NCI-H128 (cell line): ENCODE data around the gene ANKRD10.

Experiments
- DNase-seq: peaks from one replicate; lab custom pipeline; 2025; ENCODE audit not compliant: unreplicated experiment; lab: John Stamatoyannopoulos, UW

ANKRD10 gene

DNA sequence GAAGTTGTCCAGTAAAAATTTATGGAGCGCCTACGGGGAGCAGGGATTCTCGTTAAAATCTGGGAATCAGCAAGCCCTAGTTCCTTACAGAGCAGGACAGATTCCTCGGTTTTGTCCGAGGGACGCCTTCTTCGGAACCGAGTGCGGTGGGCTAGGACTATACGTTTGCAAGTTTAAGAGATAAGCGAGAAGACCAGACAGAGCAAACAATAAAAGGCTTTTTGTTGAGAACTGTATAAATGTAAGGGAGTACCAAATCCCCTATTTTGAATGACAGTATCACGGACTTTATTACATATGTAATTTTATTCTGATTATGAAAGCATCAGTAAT, 971 bp upstream of the ANKRD10 start:
- no peak for DNase-seq

DNA sequence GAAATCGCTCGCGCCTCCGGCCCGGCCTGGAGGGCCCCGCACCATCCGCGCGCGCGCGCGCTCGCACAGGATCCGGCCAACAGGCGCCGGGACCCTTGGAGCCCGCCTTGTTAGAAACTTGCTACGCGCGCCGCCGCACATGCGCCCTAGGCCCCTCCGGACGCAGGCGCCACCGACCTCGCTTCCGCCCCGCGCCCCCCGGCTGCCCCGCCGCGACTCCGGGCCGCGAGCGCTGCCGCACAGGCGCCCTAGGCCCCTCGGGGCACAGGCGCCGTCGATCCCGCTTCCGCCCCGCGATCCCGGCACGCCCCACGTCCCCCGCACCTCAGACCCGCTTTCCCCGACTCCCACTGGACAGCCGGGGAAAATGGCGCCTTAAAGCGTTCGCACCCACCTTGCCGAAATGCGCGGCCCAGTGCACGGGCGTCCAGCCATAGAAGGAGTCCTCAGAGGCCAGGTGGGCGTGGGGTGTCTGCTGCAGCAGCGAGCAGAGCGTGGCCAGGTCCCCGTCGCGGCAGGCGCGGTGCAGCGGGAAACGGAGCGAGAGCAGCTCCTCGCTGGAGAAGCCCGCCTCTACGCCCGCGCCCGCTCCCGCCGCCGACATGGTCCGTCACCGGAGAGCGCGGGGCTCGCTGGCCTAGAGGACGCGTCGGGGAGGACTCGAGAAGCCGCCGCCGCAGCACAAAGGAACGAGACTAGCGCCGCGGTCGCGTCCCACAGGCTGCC, 375 bp downstream of the ANKRD10 start:
- DNase-seq, result peak; percentile 84

DNA sequence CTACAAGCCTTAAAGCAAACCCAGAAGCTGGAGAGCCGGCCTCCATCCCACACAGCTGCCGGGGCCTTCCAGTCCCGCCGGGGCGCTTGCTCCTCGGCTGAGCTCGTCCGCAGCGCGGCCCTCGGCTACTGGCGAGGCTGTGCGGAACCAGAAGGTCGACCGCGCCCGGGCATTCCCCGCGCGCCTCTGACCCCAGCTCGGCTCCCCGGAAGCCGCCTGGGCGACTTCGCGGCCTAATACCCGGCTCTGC, 863 bp downstream of the ANKRD10 start:
- no peak for DNase-seq

DNA sequence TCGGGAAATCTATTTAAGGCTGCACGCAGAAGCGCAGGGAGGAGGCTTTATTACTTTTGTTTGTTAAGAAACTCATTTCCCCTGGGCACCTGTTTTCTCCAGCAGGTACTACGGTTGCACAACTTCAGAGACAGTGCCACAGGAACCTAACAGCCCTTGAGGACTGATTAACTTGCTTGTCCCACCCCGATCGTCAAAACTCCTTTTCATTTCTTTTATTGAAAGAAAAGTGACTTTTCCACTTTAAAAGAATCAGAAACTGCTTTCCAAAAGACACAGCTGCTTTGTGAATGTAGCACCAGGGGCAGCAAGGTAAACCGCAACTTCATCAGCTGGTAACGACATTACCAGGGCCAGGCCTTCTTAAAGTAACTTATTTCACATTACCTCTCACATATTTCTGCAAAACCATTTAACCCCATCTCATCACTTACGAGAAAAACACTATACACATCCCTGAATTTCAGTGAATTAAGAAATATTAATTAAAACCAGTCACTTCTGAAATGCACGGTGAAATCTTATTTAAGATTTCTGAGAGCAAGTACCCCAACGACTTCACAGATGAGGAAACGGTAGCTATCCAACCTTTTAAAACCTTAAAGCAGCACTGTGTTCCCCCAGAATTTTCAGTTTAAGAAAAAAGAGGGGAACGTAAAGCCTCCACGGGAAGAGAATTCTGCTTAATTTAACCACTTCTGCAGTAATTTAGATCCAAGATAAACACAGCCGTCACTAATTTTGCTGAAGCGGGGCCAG, 1.4 kb downstream of the ANKRD10 start:
- no peak for DNase-seq

DNA sequence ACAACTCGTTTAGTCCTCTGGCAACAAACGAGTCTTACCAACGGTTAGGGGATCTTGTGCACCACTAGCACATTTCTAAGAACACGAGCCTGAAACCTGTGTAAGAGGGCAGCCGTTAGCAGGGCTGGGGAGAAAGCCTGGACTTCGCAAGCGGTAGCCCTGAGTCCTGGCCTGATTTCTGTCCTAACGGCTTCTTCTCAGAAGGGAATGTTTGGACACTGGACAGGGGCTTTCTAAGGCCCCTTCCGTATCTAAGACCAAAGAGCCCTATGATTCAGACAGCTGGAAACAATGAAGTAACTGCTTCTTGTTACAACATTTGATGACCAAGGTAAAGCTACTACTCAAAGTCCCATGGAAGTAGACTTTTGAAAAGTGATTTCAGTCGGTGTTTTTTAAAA, 2.2 kb downstream of the ANKRD10 start:
- DNase-seq, result no peak

DNA sequence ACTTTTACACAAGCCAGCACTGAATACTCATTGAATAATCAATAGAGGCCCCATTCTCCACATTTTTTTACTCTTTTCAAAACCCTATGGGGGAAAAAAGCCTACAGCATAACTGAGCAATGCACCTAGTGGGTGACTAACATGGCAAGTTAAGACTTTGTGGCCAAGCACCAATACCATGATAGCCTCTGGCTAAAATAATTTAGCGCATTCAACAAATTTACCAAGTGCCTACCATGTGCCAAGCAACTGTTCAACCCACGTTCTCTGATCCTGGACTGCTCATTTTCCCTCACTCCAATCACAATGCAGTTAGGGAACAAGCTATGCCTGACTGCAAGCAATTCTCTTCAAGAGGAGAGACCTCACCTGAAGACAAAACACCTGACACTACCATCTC, 3.0 kb downstream of the ANKRD10 start:
- DNase-seq, result no peak

DNA sequence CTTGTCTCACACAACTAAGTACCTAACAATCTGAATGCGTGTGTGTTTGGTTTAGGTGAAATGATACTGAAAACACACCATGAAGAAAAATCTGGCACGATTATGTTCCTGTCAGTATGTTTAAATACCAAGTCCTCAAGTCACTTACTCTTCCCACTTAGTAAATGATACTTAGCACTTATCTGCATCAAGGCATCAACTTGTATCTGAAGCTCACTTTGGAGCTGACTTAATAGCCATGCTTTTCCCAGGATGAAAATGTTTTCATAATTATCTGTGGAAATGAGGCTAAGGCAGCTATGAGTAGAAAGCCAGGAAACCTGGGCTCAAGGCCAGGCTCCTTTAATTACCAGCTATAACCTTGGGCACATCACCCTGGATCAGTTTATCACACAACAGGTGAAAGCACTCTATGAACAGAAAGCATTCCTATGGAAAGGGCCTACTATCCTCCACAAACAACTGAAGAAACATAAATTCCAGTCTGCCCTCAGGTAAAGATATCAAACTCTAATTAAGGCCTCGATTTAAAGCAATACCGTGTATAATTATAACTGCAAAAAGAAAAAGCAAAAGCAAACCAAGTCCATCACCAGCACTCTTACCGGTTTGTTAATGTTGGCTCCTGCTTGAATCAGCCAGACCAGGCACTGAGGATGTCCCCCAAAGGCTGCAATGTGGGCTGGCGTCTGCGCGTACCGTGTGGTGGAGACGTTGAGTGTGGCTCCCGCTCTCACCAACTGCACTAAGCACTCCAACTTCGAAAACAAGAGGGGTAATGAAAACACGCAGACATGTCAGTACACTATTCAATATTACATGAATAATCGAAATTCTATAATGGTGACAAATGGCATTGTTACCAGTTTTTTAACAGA, 4.6 kb downstream of the ANKRD10 start:
- no peak for DNase-seq

DNA sequence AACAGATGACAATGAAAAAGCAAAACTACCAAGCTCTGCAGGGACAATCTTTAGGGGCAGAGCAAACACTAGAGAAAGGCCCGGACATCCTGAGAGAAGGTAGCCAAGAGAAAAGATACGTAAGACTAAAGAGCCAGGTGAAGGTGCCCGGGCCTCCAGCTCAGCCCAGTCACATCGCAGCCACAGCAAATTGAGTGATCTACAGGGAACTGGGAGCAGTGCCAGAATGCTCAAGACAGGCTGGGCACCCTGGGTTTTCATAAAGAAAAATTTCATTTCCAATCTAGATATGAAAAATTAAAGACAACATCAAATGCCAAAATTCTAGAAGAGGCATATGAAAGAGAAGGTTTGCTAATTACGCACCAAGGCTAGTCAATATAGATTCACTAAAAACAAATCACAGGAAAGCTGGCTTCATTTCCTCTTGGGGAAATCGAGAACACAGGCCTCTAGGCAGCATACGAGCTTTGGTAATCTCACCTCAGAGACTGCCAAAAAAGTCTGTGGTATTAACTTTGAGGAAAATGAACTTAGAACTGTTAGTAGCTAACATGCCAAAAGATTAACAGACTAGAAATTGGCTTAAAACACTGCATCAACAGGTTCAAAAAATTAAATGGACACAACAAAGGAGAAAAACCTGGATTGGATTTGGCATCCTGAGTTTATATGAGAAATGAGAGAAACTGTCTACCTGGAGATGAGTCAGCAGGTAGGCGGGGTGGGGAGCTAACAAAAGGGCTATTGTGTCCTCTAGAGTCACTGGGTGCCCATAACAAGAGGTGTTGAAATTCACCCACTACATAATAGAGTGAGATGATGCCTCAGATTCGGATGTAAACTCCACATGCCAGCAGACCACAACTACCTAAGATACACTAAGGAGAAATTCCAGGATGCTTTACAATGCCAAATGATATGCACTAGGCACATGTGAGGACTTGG, 6.6 kb downstream of the ANKRD10 start:
- DNase-seq, result no peak

DNA sequence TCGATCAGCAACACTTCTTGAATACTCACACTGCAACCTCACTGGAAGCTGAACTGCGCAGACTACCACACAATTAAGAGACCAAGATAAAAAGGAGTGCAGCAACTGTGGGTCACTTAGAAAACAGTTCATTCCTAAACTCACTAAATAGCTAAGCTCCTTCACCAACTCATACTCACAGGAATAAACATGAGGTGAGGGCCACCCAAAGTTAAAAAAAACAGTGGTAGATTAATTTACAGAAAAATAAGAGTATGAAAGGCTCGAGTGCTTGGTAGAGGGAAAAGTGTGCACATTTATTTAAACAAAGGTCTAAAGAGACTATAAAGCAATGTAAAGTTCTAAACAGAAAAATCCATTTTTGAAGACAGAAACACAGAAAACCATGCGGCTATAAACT, 7.6 kb downstream of the ANKRD10 start:
- DNase-seq, result no peak

DNA sequence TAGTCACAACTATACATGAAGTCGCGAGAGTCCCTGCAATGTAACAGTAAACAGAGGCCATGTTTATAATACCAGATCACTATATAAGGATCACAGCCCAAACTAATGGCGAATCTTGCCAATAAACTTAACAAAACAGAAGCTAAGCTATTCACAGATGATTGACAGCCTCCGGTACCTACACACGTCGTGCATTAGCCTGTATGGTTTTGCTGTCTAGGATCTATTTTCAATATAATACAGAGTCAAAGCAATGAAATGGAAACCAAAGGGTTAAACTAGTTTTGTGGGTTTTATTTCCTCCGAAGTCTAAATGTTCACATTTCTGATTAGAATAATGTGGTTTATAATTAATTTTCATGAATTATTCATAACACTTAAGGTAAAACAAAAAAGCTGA, 10.1 kb downstream of the ANKRD10 start:
- no peak for DNase-seq

DNA sequence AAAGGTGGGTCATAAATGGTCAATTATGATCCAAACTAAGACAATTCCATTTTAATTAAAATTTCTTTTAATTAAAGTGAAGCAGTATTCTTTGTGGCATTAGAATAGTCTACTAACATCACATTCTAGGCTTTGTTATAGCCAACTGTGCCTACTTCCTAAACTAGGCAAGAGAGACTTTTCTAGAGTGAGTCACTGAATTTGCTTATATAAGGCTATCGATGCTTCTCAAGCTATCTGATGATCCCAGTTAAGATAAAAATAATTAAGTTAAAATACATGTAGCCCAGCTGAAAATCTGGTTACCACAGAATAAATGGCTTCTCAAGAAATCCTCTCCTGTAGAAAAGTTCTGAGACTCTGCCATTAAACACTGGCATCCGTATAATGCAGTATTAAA, 12.5 kb downstream of the ANKRD10 start:
- DNase-seq, result no peak

DNA sequence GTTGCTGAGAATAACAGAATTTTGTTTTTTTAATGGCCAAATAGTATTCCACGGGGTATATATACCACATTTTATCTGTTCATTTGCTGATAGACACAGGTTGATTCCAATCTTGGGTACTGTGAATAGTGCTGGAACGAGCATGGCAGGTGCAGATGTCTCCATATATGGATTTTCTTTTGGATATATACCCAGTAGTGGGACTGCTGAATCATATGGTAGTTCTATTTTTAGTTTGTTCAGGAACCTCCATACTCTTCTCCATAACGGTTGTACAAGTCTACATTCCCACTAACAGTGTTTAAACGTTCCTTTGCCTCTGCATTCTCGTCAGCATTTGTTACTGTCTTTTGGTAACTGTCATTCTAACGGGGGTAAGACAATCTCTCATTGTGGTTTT, 17.3 kb downstream of the ANKRD10 start:
- no peak for DNase-seq

DNA sequence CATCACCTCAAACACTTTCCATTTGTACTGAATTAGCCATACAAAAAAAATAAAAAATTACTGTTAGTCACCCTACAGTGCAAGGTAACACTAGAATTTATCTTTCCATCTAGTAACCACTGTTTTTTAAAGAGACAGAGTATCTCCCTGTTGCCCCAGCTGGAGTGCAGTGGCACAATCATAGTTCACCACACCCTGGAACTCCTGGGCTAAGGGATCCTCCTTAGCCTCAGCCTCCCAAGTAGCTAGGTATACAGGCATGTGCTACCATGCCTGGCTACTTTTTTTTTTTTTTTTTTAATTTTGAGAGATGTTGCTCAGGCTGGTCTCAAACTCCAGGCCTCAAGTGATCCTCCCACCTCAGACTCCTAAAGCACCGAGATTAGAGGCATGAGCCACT, 17.9 kb downstream of the ANKRD10 start:
- DNase-seq, result no peak

DNA sequence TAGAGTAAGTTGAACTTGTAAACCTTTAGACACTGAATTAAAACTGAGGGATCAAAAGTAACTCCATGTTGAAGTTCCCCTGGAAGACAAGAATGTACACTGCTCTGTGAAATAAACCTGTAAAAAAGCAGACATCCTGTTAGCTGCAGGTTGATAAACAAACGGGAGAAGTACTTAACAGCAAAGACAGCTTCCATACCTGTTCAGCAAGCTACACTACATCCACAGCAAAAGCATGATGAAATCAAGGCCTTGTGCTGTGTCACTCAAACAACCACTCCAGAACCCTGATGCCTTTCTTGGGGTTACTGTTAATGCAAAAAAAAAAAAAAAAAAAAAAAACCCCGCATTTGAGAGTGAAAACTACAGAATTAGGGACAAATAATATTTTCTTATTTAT, 20.8 kb downstream of the ANKRD10 start:
- no peak for DNase-seq

DNA sequence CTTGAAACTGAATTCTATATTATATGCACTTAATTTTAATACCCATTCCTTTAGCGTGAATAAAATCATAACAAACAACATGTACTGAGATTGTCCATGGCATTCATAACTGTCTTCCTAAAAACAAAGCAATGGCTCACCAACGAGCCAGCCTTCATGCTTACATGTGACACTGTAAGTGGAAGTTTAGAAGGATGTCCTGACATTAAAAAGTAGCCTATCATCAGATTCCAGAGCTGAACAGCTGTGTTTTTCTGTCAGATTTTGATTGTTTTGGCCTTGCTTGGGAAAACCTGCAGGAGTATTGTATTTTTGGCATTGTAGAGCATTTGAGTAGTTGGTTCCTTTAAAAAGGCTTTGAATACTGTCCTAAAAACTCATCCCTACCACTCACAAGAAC, 21.3 kb downstream of the ANKRD10 start:
- no peak for DNase-seq

DNA sequence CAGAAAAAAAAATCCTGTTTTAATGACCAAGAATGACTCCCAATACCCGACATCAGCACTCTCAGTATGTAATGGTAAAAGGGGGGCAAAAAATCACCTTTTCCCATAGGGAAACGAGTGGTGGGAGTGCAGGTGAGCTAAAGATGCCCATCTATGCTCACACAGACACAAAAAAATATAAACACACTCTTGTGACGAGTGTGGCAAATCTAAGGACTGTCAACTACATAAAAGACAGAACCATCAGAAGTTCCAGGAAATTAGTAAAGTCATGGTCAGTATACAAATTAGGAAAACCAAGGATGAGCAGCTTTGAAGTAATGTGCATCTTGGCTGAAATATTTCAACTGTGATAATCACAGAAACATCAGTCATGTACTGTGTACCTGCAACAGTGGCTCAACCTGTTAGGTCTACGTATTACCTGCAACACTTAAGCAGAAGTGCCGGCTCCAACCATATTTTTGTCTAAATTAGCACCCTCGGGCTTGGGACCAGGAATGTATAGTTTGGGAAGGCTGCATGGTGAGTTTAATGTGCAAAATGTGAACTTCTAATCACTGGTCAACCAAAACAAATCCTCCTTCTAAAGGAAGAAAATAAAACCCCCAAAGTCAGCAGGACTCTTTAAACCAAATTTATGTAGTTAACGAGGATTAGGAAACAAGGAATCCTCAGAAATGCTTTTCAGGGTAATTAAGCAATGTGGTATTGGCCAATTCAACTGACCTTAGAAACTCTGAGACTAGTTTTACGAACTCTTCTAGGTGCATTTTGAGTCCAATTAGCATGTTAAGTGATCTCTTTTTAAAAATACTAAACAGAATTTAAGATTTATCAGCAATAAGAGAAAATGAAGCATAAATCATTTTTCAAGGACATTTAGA, 24.3 kb downstream of the ANKRD10 start:
- no peak for DNase-seq

DNA sequence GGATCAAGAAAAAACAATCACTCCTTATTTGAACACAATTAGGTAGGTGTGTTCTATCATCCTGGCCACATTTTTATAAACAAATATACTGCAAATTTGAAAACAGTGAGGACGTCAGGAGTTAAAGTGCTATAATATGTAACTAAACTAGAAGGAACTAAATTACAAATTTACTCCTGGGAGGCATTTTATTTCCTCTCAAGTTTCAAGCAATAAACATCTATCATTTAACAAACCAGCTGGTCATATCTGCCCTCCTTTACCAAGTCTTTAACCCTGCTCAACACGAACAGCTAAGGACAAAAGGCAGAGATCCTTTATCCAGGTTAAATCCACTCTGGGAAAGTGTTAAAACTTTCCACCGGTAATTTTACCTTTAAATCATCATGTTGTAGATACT, 26.5 kb downstream of the ANKRD10 start:
- DNase-seq, result no peak

DNA sequence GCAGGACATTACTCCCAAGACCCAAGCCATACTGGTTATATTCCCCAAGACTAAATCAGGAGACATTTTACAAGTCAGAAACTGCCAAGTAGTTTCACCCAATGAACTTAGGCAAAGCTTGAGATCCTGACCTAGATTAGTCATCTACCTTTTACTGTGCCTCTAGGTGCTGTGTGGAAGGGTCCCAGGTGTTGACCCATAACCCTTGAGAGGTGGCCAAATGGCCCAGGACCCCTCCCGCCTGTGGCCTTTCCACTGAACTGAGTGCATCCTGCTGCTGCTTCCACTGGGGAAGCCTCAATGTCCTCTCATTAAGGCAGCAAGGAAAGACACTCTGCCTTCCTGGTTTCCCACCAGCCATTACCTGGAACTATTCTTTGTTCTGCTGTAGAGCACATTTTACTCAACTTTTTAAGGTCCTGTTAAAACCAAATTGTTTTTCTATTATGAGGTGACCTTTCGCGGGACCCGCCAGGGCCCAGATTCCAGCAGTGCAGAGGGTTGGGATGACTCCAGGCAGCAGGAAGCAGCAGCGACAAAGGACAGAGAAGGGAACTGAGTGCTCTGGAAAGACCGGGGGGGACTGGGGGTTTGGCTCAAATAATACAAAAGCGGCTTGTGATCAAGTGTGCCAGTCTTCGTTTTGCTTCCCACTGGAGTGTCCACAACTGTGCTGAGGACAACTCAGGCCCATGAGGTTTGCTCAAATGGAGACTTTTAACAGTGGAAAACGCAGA, 27.1 kb downstream of the ANKRD10 start:
- DNase-seq, result no peak

DNA sequence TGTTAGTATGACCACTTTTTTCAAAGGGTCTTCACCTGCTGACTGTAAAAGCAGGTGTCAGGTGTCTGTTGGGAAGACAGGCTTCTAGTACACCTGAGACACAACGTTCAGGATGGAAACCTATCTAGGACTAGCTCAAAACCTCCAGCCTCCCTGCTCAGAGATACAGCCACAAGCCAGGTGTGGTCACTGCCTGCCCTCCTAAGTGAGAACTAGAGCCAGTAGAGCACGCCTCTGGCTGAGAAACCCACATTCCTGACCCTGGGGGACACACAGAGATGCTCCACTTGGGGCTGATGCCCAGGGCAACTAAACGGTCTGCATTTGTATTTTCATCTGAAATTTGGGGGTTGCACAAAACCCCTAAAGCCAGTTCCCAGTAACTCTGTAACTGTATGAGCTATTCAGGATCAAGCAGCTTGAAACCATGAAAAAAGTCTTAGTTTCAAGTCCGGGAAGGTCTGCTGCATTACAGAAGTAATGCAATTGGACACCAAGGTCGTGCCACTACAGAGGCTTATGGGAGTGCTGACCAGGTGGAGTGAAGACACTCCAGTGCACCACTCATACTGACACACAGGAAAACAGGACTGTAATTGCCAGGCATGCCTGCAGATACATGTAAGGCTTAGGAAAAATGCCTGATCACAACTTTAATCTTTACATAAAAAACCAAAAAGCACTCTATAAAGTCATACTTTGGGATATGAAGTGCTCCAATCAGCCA, 27.8 kb downstream of the ANKRD10 start:
- DNase-seq, result no peak
